Measurements from ENCODE around the gene LITAF.

LITAF gene

DNA sequence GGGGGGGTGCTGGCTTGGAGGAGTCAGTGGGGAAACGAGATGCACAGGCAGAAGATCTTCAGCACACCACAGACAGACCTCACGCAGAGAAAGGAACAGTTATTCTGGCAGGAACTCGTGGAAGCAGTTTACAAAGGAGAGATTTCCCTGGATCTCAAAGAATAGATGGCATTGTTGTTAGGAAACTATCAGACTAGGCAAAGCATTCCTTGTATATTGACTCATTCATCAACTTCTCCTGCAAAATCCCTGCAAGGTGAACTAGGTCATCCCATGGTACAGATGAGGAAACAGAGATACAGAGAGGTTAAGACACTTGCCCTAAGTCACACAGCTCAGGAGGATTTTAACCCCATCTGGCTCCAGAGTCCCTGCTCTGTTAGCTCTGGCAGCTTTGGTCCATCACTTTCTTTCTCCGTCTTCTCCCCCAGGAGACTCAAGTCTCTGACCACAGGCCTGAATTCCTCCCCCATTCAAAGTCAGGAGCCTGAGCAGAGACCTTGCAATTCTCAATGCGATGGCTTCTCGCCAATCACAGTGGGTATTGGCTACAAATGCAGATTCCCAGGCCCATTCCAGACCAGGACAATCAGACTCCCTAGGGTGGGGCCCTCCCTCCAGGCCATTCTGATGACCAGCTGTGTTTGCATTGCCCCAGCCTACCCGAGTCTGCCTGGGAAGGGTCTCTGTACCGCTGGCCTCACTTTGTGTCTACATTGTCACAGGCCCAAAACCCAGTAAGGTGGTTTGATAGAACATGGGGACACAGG is 56.4 kb downstream of the LITAF start:
- peaks cover 13% of the 10 kb centered on the region for H3K27me3 ChIP-seq (replicated peaks)
- H3K4me3 ChIP-seq (ENCODE audit: low read depth, low read length) = no peak overlapping the region
- H3K27ac ChIP-seq = no peak overlapping the region
- in situ Hi-C loops (cut with HindIII; ENCODE audit: low pct_ligation_motif_present, low sequenced_read_pairs) = no loop called here
- no peak for TF ChIP-seq CTCF (IDR thresholded peaks at IDR 0.05; ENCODE audit: low read depth, low read length, missing control alignments)
- no peaks in the 10 kb centered on the region for H3K36me3 ChIP-seq (replicated peaks)
- DNase-seq = no peak

DNA sequence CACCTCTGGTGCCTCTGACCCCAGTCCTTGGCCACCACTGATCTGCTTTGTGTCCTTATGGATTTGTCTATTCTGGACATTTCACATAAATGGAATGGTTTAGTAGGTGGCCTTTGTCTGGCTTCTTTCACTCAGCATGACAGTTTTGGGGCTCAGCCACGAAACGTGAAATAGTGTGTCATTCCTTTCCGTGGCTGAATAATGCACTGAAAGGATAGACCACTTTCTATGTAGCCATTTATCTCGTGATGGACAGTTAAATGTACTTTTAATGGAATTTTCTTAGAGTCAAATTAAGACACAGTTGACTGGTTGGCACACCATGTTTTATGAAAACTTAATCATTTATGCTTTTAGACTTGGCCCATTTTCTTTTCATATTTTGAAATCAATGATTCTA is 57.4 kb downstream of the LITAF start:
- peaks cover 13% of the 10 kb centered on the region for H3K27me3 ChIP-seq (replicated peaks)
- H3K27ac ChIP-seq = no peak overlapping the region
- in situ Hi-C loops (cut with HindIII; ENCODE audit: low pct_ligation_motif_present, low sequenced_read_pairs) = no loop called here
- no peak for DNase-seq
- H3K4me3 ChIP-seq (ENCODE audit: low read depth, low read length) = no peak overlapping the region
- no peaks in the 10 kb centered on the region for H3K36me3 ChIP-seq (replicated peaks)
- TF ChIP-seq CTCF (IDR thresholded peaks at IDR 0.05; ENCODE audit: low read depth, low read length, missing control alignments) = no peak

GRCh38 chr16:11528053-11528452 is 58.7 kb downstream of the LITAF start:
- no peak for TF ChIP-seq CTCF (IDR thresholded peaks at IDR 0.05; ENCODE audit: low read depth, low read length, missing control alignments)
- in situ Hi-C loops (cut with HindIII; ENCODE audit: low pct_ligation_motif_present, low sequenced_read_pairs) = no loop called here

DNA sequence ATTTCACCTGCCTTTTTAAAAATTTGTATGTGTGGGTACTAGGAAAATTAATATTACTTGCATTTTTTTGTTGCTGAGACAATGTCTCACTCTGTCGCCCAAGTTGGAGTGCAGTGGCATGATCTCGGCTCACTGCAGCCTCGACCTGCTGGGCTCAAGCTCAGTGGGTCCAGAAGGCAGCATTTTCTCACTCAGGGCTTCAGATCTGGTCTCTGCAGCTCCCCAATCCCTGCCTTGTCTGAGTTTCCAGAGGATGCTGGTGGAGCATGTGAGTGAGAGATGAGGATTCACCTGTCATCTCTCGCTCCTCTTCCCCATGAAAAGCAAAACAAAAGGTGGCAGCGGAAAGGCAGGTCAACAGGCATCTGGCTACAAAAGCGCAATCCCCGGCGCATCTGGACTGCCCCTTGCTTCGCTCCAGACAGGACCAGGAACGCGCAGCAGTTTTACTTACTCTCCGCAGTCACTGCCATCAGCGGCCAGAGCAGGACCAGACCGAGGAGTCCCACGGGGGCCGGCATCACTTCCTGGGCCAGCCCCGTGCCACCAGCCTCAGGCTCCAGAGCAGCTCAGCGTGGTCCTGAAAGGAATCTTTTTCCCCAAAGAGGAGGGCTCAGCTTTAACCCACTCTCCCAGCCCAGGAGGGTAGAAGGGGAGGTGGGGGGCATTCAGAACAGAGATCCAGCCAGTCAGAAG is 59.9 kb downstream of the LITAF start:
- Histone ChIP-seq H3K27me3 (replicated peaks) (peaks cover 13% of the 10 kb centered on the region), H3K36me3 (replicated peaks) (no peaks in the 10 kb centered on the region), H3K4me3 (ENCODE audit: low read depth, low read length) (no peak overlapping the region), H3K27ac (no peak overlapping the region)
- TF ChIP-seq CTCF (IDR thresholded peaks at IDR 0.05; ENCODE audit: low read depth, low read length, missing control alignments) = no peak
- in situ Hi-C loops (cut with HindIII; ENCODE audit: low pct_ligation_motif_present, low sequenced_read_pairs) = no loop called here
- no peak for DNase-seq

More at GRCh38 chr16:11528053-11528452, 58.7 kb downstream of the LITAF start:
- Histone ChIP-seq H3K27me3 (replicated peaks) (peaks cover 13% of the 10 kb centered on the region), H3K4me3 (ENCODE audit: low read depth, low read length) (no peak overlapping the region), H3K27ac (no peak overlapping the region), H3K36me3 (replicated peaks) (no peaks in the 10 kb centered on the region)
- no peak for DNase-seq

- H3K4me3 ChIP-seq (ENCODE audit: low read depth, low read length) = no peak overlapping the region
- no peak for DNase-seq
Observed at GRCh38 chr16:11524098-11524760, 62.5 kb downstream of the LITAF start.

More at GRCh38 chr16:11524098-11524760, 62.5 kb downstream of the LITAF start:
- peak; percentile 27 for TF ChIP-seq CTCF (IDR thresholded peaks at IDR 0.05; ENCODE audit: low read depth, low read length, missing control alignments)
- H3K27me3 ChIP-seq (replicated peaks) = peaks cover 13% of the 10 kb centered on the region
- H3K36me3 ChIP-seq (replicated peaks) = no peaks in the 10 kb centered on the region
- in situ Hi-C loops (cut with HindIII; ENCODE audit: low pct_ligation_motif_present, low sequenced_read_pairs) = no loop called here
- no peak overlapping the region for H3K27ac ChIP-seq

All from brain microvascular endothelial cell (primary cell).